Measurements from ENCODE around the gene DCLK2. TPM values are rescaled to one million over a fixed set of nuclear protein-coding genes. Genes with fewer than 3 reads are reported as not detected.

DCLK2 gene
- total and polyA plus RNA-seq, 2 of the 13 experiments (the other 11 are each of a cell fraction or from before 2014, with no cell fraction given): not detected

GRCh38 chr4:150078579-150079080 is 385 bp downstream of the DCLK2 start:
- no TSS peak for BruUV-seq (replicated peaks)
- H2AFZ ChIP-seq (ENCODE audit: low read length): no peak overlapping the region
- H3K9ac ChIP-seq (ENCODE audit: insufficient read depth, low read depth, low read length): no peak overlapping the region
- H3K79me2 ChIP-seq (ENCODE audit: insufficient read depth, low read length): no peaks in the 10 kb centered on the region
- FAIRE-seq (no peak), ATAC-seq (peak; percentile 49), DNase-seq (ENCODE audit: low spot score) (no peak)
- TF ChIP-seq ZNF792 (CRISPR knock-in tag; IDR thresholded peaks at IDR 0.05) (no peak), ZNF7 (CRISPR knock-in tag; IDR thresholded peaks at IDR 0.05) (no peak), MLLT10 (CRISPR knock-in tag; IDR thresholded peaks at IDR 0.05) (no peak), ZSCAN21 (CRISPR knock-in tag; IDR thresholded peaks at IDR 0.05; ENCODE audit: borderline replicate concordance) (no peak), POLR2G (IDR thresholded peaks at IDR 0.05; ENCODE audit: low read depth, low read length) (no peak), ZNF746 (CRISPR knock-in tag; IDR thresholded peaks at IDR 0.05) (no peak), JDP2 (CRISPR knock-in tag; IDR thresholded peaks at IDR 0.05; ENCODE audit: borderline replicate concordance) (no peak), PHF5A (CRISPR knock-in tag; IDR thresholded peaks at IDR 0.05; ENCODE audit: low read depth, unreplicated experiment) (no peak)
- peak overlapping the region in 1 of 3 experiments; percentile 33; a peak in 2 of 6 replicates for H3K4me3 ChIP-seq (replicated peaks in 1 of 3; ENCODE audit: insufficient read depth in 1 of 3, low read depth in 2 of 3, low read length in 3 of 3)
- ChIA-PET POLR2A (no interaction called here), CTCF (ENCODE audit: low intra/inter-chr PET ratio, low total read pairs) (no interaction called here)
- in situ Hi-C loops (cut with HindIII; ENCODE audit: extremely low pct_ligation_motif_present, low pct_unique_long_range_greater_than_20kb) (no loop called here), intact Hi-C loops (cut with micrococcal nuclease; ENCODE audit: unreplicated experiment) (no loop called here)
- no peak overlapping the region for H3K27ac ChIP-seq (ENCODE audit: extremely low read length, insufficient read depth, low read length)
- H4K20me1 ChIP-seq (ENCODE audit: insufficient read depth, low read length): no peaks in the 10 kb centered on the region
- WGBS (ENCODE audit: low lambda C conversion rate): 68% methylated on average over 15 of the region's 59 CpGs
- peaks cover 11% of the 10 kb centered on the region for H3K4me1 ChIP-seq (ENCODE audit: insufficient read depth, low read length)
- H3K36me3 ChIP-seq (replicated peaks in 1 of 2; ENCODE audit: control insufficient read depth in 1 of 2, insufficient read depth in 2 of 2, low read length in 2 of 2): no peaks in the 10 kb centered on the region
- H3K27me3 ChIP-seq (ENCODE audit: control insufficient read depth in 1 of 2, insufficient read depth in 2 of 2, low read length in 2 of 2): peaks cover 1 to 5% of the 10 kb centered on the region in 2 experiments; a peak in 1 of 5 replicates
- H3K9me3 ChIP-seq (ENCODE audit: low read length): no peaks in the 10 kb centered on the region
- peak overlapping the region; percentile 27; the same call in 1 of the 2 replicates for H3K4me2 ChIP-seq (ENCODE audit: low read depth, low read length)

- Histone ChIP-seq H3K36me3 (replicated peaks in 1 of 2; ENCODE audit: control insufficient read depth in 1 of 2, insufficient read depth in 2 of 2, low read length in 2 of 2) (no peaks in the 10 kb centered on the region), H3K27me3 (ENCODE audit: control insufficient read depth in 1 of 2, insufficient read depth in 2 of 2, low read length in 2 of 2) (peaks cover 1 to 8% of the 10 kb centered on the region in 2 experiments; a peak in 1 of 5 replicates), H3K79me2 (ENCODE audit: insufficient read depth, low read length) (no peaks in the 10 kb centered on the region), H3K4me3 (replicated peaks in 1 of 3; ENCODE audit: insufficient read depth in 1 of 3, low read depth in 2 of 3, low read length in 3 of 3) (no peak overlapping the region), H4K20me1 (ENCODE audit: insufficient read depth, low read length) (no peaks in the 10 kb centered on the region), H2AFZ (ENCODE audit: low read length) (no peak overlapping the region), H3K27ac (ENCODE audit: extremely low read length, insufficient read depth, low read length) (no peak overlapping the region), H3K9me3 (ENCODE audit: low read length) (no peaks in the 10 kb centered on the region), H3K4me2 (ENCODE audit: low read depth, low read length) (no peak overlapping the region), H3K9ac (ENCODE audit: insufficient read depth, low read depth, low read length) (no peak overlapping the region), H3K4me1 (ENCODE audit: insufficient read depth, low read length) (peaks cover 11% of the 10 kb centered on the region)
- no TSS peak for BruUV-seq (replicated peaks)
- DNase-seq (ENCODE audit: low spot score): no peak
- ChIA-PET POLR2A (no interaction called here), CTCF (ENCODE audit: low intra/inter-chr PET ratio, low total read pairs) (no interaction called here)
- WGBS (ENCODE audit: low lambda C conversion rate): 85% methylated on average over 31 of the region's 47 CpGs
- ATAC-seq: no peak
- in situ Hi-C loops (cut with HindIII; ENCODE audit: extremely low pct_ligation_motif_present, low pct_unique_long_range_greater_than_20kb) (no loop called here), intact Hi-C loops (cut with micrococcal nuclease; ENCODE audit: unreplicated experiment) (no loop called here)
- FAIRE-seq: no peak
- TF ChIP-seq GMEB1 (CRISPR knock-in tag; IDR thresholded peaks at IDR 0.05; ENCODE audit: borderline replicate concordance) (no peak), ZNF446 (CRISPR knock-in tag; IDR thresholded peaks at IDR 0.05) (no peak), ZNF136 (CRISPR knock-in tag; IDR thresholded peaks at IDR 0.05; ENCODE audit: low read depth) (no peak), PCBP2 (optimal IDR thresholded peaks at IDR 0.05; ENCODE audit: low read depth, low read length, poor library complexity, severe bottlenecking) (no peak), ZNF614 (CRISPR knock-in tag; IDR thresholded peaks at IDR 0.05; ENCODE audit: borderline replicate concordance) (no peak), ZNF639 (CRISPR knock-in tag; conservative IDR thresholded peaks at IDR 0.05) (no peak), TCF7L2 (IDR thresholded peaks at IDR 0.05; ENCODE audit: low read depth, low read length) (no peak)
- TF ChIP-seq, protein P1, sequence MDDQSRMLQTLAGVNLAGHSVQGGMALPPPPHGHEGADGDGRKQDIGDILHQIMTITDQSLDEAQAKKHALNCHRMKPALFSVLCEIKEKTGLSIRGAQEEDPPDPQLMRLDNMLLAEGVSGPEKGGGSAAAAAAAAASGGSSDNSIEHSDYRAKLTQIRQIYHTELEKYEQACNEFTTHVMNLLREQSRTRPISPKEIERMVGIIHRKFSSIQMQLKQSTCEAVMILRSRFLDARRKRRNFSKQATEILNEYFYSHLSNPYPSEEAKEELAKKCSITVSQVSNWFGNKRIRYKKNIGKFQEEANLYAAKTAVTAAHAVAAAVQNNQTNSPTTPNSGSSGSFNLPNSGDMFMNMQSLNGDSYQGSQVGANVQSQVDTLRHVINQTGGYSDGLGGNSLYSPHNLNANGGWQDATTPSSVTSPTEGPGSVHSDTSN (CRISPR knock-in tag; IDR thresholded peaks at IDR 0.05; ENCODE audit: borderline replicate concordance): no peak
These were observed 886 bp downstream of the DCLK2 start for GRCh38 chr4:150079081-150079581.
